Mucosa of descending colon (tissue), 3 donors: ENCODE results near the gene RAD9B. TPM values are rescaled to one million over a fixed set of nuclear protein-coding genes. Genes with fewer than 3 reads are reported as not detected.

Experiments used
- ATAC-seq: fragments of 200-7000 bp; cut with Tn5 transposase; one replicate; pipeline ENCODE4 v1.9.1; 2020; ENCODE audit warnings: mild to moderate bottlenecking, moderate library complexity
- DNase-seq, 3 donors: peaks; one replicate each; pipeline ENCODE4 v3.0.0-alpha.2; 2020
- H3K36me3 ChIP-seq: fragments of 200-600 bp; one replicate; pipeline ENCODE4 v1.8.0; 2021; ENCODE audit warnings: low read depth, mild to moderate bottlenecking
- H3K4me1 ChIP-seq: fragments of 200-600 bp; one replicate; pipeline ENCODE4 v1.8.0; 2021; ENCODE audit warnings: low read depth, mild to moderate bottlenecking
- H3K4me3 ChIP-seq: fragments of 200-600 bp; one replicate; pipeline ENCODE4 v1.8.0; 2021; ENCODE audit warnings: mild to moderate bottlenecking
- H3K9me3 ChIP-seq: fragments of 200-600 bp; one replicate; pipeline ENCODE4 v1.8.0; 2021; ENCODE audit warnings: mild to moderate bottlenecking
- CTCF ChIP-seq: fragments of 200-600 bp; IDR thresholded peaks from one replicate; pipeline ENCODE4 v1.8.0; 2022; ENCODE audit warnings: antibody characterized with exemption, mild to moderate bottlenecking
- intact Hi-C, 2 donors: fragments of 100-400 bp; cut with DNase I in 1 of 2; cut with micrococcal nuclease in 1 of 2; formaldehyde crosslinking; loops; one replicate each; pipeline versions ENCODE4 v1.11.0 to v1.11.1; 2022; cut with DNase I, micrococcal nuclease
- total RNA-seq, 3 donors: library from RNA; stranded (reverse); fragmentation: NEBNext Ultra II Directional in 2 of 3; extraction: Animal tissue kit (Norgen Biotek cat#: 25700) in 2 of 3; gene quantifications; one replicate each; pipeline versions ENCODE4 v1.2.1 to v1.2.4, GENCODE V29; 2021 to 2023
- donor health status: DM: no; HTN: no; CAD: no; lungs with moderate emphysema.
- donor health status: DM: no; HTN: no; CAD: no.
- donor health status: DM: no; HTN: yes; CAD: no.

RAD9B gene
- total RNA-seq, 3 donors from 2014 or later: 0.26 to 1.6 (median 0.53) TPM

- Histone ChIP-seq H3K4me3 (no peak overlapping the region), H3K9me3 (no peaks in the 10 kb centered on the region), H3K4me1 (peaks cover 19% of the 10 kb centered on the region), H3K36me3 (no peaks in the 10 kb centered on the region)
- intact Hi-C loops: no loop called here
- no peak for TF ChIP-seq CTCF
- no peak for DNase-seq
- no peak for ATAC-seq
Measured at GRCh38 chr12:110466791-110467190, 35.3 kb upstream of the RAD9B start.

DNA sequence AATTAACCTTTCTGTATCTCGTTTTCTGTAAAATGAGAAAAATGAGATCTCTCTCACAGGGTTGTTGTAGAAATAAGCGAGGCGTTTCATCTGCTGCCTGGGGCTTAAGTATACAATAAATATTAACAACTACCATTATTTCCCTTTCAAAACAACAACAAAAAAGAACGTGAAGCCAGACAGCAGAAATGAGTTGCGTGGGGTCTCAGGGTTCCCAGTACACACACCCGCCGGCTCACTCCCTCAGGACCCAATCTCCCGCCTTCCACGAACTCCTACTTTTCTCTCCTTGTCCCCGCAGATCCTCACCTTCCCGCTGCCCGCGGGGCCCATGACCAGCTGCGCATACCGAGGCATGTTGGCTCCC lies 34.3 kb upstream of the RAD9B start:
- DNase-seq (no peak), ATAC-seq (no peak)
- no peak for TF ChIP-seq CTCF
- Histone ChIP-seq H3K4me1 (peaks cover 19% of the 10 kb centered on the region), H3K4me3 (peak overlapping the region; percentile 33), H3K36me3 (no peaks in the 10 kb centered on the region), H3K9me3 (no peaks in the 10 kb centered on the region)
- intact Hi-C loops: no loop called here

GRCh38 chr12:110468214-110469048 lies 33.7 kb upstream of the RAD9B start, which contains the start of the genes FAM216A and GPN3:
Gene FAM216A, plus strand, starts transcription at chr12:110468845. Its CDS starts 31 bp downstream, at chr12:110468876.
Gene GPN3, minus strand, starts transcription at chr12:110468257. Its CDS starts 54 bp downstream, at chr12:110468203.
- DNase-seq: peak; percentile 96 to 98 (median 97)
- Histone ChIP-seq H3K36me3 (no peaks in the 10 kb centered on the region), H3K4me3 (peak within 1 kb of the TSS; percentile 33), H3K4me1 (peaks cover 19% of the 10 kb centered on the region), H3K9me3 (no peaks in the 10 kb centered on the region)
- peak; percentile 97 for ATAC-seq
- intact Hi-C loops: no loop called here
- TF ChIP-seq CTCF: no peak

DNA sequence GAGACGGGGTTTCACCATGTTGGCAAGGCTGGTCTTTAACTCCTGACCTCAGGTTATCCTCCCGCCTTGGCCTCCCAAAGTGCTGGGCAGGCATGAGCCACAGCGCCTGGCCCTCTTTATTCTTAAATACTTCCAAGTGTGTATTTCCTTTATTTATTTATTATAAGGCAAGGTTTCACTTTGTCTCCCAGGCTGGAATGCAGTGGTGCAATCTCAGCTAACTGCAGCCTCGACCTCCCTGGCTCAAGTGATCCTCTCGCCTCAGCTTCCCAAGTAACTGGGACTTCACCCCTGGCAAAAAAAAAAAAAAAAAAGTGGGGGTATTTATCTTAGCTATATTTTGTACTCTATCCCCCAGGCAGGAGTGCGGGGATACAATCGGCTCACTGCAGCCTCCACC lies 26.7 kb upstream of the RAD9B start:
- Histone ChIP-seq H3K4me1 (no peaks in the 10 kb centered on the region), H3K36me3 (no peaks in the 10 kb centered on the region), H3K9me3 (no peaks in the 10 kb centered on the region), H3K4me3 (no peak overlapping the region)
- DNase-seq (no peak), ATAC-seq (no peak)
- no peak for TF ChIP-seq CTCF
- intact Hi-C loops: no loop called here

DNA sequence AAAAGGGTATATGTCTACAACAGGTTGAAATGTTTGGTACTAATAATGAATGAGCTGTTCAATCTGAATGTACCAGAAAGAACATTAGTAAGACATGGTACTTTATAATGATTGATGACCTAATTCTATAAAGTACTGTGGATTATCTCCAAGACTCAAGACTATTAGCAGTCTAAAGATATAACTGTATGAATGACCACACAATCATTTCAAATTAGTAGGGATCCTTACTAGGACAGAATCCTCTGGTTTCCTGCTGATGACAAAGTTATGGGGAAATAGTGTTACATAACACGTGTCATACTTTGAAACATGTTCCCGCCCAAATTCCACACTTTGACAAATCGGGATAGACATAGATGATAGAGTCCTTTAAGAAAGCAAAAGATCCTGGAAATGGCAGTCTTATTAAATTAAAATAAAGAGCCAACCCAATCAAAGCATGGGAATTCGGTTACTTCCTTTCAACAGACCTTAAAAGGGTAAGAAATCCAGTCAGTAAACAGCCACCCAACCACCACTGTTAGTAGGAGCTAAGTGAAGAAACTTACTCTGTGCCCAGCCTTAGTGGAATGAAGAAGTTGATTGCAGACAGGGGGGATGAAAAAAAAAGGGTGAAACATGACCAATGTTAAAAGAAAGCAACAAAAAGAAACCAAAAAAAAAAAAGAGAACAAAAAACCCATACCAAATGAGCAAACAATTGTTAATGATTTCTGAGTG lies 3.0 kb upstream of the RAD9B start:
- H3K4me3 ChIP-seq: no peak overlapping the region
- H3K4me1 ChIP-seq: peaks cover 13% of the 10 kb centered on the region
- H3K36me3 ChIP-seq: no peaks in the 10 kb centered on the region
- no peak for DNase-seq
- no peak for ATAC-seq
- H3K9me3 ChIP-seq: no peaks in the 10 kb centered on the region
- intact Hi-C loops: no loop called here
- TF ChIP-seq CTCF: no peak
